Dermis lymphatic vessel endothelial cell (primary cell): Measurements from ENCODE around the gene GJA8. TPM values are rescaled to one million over a fixed set of nuclear protein-coding genes. Genes with fewer than 3 reads are reported as not detected.

ENCODE experiments used
- total RNA-seq: library from RNA; depleted of rRNA; stranded (reverse); fragments of >200 nt; gene quantifications from 2 replicates; pipeline ENCODE4 v1.2.1, GENCODE V29; 2014

GJA8 gene
- not detected in 2 replicates for total RNA-seq

DNA sequence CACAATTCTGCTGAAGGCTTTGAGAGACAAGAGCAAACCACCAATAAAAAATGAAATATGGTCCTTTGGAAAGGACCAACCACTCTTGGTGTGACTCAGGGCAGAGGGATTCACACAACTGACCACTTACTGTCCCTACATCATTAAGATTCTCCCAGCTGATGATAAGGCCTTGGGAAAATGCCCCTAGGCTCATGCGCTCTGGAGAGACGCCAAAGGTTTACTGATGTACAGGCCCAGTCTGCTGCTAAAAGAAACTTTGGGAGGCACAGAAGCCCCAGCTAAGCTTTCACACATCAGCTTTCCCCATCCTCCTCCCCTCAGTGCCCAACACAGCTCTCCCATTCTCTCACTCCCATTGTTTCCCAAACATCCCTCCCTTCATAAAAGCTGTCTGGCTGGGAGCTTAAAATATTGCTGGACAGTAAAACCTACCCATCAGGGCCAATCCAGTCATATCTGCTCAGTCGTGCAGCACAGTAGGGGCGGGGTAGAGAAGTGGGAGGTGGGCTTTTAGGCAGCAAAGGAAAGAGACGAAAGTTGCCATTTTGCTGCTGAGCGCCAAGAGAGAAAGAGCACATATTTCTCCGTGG lies at the start of gene GJA8:
Gene GJA8 (plus strand): TSS at position 543 of the 593 bp plus-strand sequence. CDS start 5,161 bp downstream, outside the sequence.

DNA sequence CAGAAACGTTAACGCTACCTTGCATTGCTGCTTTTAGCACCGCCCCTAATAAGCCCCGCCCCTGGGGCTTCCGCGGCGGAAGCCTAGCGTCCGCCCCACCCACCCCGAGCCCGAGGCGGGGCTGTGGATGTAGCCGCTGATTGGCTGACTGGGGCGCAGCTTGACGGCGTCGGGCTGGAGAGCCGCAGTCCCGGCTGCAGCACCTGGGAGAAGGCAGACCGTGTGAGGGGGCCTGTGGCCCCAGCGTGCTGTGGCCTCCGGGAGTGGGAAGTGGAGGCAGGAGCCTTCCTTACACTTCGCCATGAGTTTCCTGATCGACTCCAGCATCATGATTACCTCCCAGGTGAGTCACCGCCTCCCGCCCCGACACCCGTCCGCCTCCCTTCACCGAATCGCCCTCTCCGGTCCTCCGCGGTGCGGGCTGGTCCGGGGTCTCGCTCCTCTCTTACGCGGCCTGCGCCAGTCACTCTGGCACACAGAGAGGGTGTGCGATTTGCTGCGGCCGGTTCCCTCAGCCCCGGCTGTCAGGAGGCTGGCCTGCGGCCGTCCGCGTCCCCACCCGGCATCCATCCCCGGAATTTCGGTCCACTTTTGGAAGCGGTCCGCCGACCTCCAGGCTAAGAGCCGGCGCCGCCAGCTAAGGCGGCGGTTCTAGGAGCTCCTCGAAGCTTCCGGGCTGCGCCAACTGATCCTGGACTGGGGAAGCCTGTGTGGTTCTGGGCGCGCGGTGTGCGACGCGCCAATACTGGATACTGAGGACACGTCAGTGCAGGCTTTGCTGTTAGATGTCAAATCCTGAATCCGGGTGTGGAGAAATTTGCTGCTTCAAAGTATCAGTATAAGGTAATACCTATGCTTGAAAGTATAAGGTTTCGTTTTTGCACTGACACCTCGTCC lies 25.9 kb downstream of the GJA8 start, which contains the start of gene GPR89B:
Gene GPR89B (plus strand): TSS at position 185 of the 897 bp plus-strand sequence. CDS start 117 bp downstream, at position 302.

Other genes with a start within 250 kb of the GJA8 start
- 1.5 and 2.0 TPM in 2 replicates for gene ACP6, start 232.3 kb upstream of the GJA8 start, total RNA-seq
- gene GJA5, start 142.2 kb upstream of the GJA8 start, total RNA-seq: under 0.01 and 0.09 TPM in 2 replicates
- gene GPR89B, start 25.6 kb downstream of the GJA8 start, total RNA-seq: 9.5 and 16.9 TPM in 2 replicates
- gene NBPF11, start 249.5 kb downstream of the GJA8 start, total RNA-seq: 3.7 and 4.7 TPM in 2 replicates